ENCODE data around the gene MACROD1. TPM values are rescaled to one million over a fixed set of nuclear protein-coding genes. Genes with fewer than 3 reads are reported as not detected.
A peak's percentile ranks its signal among the peaks of the same experiment; 100 is the strongest.

The MACROD1 gene
- total RNA-seq, 1 donor from 2014 or later = 39.4 TPM

DNA sequence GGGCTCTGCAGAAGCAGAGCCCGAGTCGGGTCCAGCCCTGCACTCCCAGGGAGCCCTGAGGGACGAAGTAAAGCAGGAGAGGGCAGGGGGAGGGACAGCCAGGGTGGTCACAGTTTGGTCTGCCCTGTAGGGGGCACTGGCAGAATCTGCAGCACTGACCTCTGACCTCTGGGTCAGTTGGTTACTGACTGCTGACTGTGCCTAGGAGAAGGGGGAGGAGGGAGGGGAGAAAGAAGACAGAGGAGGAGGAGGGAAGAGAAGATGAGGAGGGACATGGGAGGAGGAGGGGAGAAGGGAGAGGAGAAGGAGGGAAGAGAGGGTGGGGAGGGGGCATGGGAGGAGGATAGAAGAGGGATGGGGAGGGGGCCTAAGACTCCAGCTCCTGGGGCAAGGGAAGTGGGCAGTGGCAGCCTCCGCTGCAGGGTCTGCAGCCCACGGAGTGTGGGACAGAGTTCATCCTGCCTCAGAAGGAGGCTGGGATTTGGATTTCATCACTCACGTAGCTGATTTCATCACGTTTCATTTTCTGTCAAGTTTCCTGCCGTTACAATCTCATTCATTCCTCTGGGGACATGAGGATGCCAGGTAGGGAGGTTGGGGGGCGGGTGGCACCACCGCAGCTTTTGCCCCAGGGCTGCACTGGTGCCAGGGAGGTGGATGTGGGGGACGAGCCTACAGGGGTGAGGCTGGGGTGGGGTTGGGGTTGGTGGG lies 75.0 kb downstream of the MACROD1 start:
- H3K4me1 Mint-ChIP-seq = peaks cover 24% of the 10 kb centered on the region
- TF ChIP-seq, protein P1, sequence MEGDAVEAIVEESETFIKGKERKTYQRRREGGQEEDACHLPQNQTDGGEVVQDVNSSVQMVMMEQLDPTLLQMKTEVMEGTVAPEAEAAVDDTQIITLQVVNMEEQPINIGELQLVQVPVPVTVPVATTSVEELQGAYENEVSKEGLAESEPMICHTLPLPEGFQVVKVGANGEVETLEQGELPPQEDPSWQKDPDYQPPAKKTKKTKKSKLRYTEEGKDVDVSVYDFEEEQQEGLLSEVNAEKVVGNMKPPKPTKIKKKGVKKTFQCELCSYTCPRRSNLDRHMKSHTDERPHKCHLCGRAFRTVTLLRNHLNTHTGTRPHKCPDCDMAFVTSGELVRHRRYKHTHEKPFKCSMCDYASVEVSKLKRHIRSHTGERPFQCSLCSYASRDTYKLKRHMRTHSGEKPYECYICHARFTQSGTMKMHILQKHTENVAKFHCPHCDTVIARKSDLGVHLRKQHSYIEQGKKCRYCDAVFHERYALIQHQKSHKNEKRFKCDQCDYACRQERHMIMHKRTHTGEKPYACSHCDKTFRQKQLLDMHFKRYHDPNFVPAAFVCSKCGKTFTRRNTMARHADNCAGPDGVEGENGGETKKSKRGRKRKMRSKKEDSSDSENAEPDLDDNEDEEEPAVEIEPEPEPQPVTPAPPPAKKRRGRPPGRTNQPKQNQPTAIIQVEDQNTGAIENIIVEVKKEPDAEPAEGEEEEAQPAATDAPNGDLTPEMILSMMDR (IDR thresholded peaks at IDR 0.05; ENCODE audit: unreplicated experiment) = no peak
- peak overlapping the region; percentile 30 for H3K27ac Mint-ChIP-seq
- no peaks in the 10 kb centered on the region for H3K27me3 Mint-ChIP-seq (ENCODE audit: low read depth)
- H3K36me3 Mint-ChIP-seq = no peaks in the 10 kb centered on the region
- DNase-seq (ENCODE audit: low spot score in 2 of 2, unreplicated experiment in 2 of 2) = no peak
- H3K4me3 Mint-ChIP-seq = no peak overlapping the region
- no peaks in the 10 kb centered on the region for H3K9me3 Mint-ChIP-seq

DNA sequence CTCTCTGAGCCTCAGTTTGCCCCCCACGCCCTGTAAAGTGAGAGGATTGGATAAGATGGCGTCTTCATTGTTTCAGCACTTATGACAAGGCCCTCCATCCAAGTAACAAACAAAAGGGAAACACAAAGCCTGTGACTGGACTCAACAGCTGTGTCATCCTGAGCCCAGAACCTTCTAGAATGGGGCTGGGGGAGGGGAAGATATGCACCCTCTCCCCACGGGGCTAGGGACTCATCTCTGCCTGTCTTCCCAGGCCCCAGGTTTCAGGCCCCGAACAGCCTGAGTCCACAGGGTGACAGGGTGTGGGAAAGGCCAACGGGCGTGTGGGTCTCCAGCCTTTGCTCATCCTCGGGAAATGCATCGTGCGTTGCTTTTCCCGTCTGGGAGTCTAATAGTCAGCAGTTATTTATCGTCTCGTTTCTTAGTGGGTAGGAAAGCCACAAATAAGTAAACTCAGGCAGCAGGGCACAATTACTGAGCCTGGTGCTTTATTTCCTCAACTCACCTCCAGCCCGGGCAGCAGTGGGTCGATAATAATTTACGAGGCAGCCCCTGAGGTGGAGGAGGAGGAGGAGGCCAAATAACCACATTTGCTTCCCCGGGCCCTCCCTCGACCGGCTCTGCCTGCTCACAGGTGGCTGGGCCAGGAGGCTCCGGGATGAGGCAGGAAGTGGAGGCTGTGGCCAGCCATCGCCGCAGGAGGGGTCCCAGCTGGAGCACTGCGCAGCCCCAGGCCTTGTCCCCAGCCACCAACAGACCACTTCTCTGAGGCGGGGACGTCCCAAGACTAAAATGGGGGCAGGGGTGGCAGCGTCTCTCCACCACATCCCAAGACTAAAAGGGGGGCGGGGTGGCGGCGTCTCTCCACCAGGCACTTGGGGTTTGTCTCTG lies 75.8 kb downstream of the MACROD1 start:
- Mint-ChIP-seq H3K27ac (no peak overlapping the region), H3K4me3 (no peak overlapping the region), H3K27me3 (ENCODE audit: low read depth) (no peaks in the 10 kb centered on the region), H3K9me3 (no peaks in the 10 kb centered on the region), H3K4me1 (peaks cover 21% of the 10 kb centered on the region), H3K36me3 (no peaks in the 10 kb centered on the region)
- TF ChIP-seq, protein P1 (IDR thresholded peaks at IDR 0.05; ENCODE audit: unreplicated experiment) = no peak
- DNase-seq (ENCODE audit: low spot score in 2 of 2, unreplicated experiment in 2 of 2) = no peak

DNA sequence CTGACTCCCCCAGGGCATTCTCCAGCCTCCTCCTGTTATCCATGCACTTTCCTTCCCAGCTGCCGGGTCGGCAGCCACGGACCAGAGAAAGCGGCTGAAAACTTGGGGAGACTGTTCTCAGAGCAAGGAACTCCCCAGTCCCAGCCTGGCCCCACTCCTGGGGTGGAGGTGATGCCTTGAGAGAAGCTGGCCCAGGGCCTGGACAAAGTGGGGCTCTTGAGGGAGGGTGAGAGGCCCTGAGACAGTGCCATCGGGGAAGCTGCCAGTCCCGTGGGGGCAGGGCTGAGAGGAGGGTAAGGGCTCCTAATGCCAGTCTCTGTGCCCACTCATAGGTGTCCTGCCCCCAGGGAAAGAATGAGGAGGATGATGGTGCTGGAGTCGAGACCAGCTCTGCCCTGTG lies 76.4 kb downstream of the MACROD1 start:
- TF ChIP-seq, protein P1 (IDR thresholded peaks at IDR 0.05; ENCODE audit: unreplicated experiment) = no peak
- H3K9me3 Mint-ChIP-seq = no peaks in the 10 kb centered on the region
- no peak overlapping the region for H3K4me3 Mint-ChIP-seq
- H3K27ac Mint-ChIP-seq = no peak overlapping the region
- H3K27me3 Mint-ChIP-seq (ENCODE audit: low read depth) = no peaks in the 10 kb centered on the region
- H3K4me1 Mint-ChIP-seq = peaks cover 15% of the 10 kb centered on the region
- H3K36me3 Mint-ChIP-seq = no peaks in the 10 kb centered on the region
- no peak for DNase-seq (ENCODE audit: low spot score in 2 of 2, unreplicated experiment in 2 of 2)

DNA sequence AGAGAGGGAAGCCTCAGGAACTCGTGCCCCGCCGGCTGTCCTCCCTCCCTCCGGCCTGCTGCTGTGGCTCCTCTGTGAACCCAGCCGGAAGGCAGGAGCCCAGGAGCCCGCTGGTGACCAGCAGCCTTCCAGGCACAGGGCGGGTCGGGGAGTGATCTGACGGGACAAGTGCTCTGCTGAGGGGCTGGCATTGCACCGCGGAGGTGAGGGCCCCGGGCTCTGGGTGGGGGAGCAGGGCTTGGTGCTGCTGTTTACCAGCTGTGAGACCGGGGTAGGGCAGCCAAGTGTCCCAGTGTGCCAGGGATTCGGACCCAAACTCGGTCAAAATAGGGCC lies 76.9 kb downstream of the MACROD1 start:
- Mint-ChIP-seq H3K4me1 (peaks cover 15% of the 10 kb centered on the region), H3K36me3 (no peaks in the 10 kb centered on the region), H3K27me3 (ENCODE audit: low read depth) (no peaks in the 10 kb centered on the region), H3K4me3 (no peak overlapping the region), H3K9me3 (no peaks in the 10 kb centered on the region), H3K27ac (no peak overlapping the region)
- TF ChIP-seq, protein P1 (IDR thresholded peaks at IDR 0.05; ENCODE audit: unreplicated experiment) = no peak
- no peak for DNase-seq (ENCODE audit: low spot score in 2 of 2, unreplicated experiment in 2 of 2)

DNA sequence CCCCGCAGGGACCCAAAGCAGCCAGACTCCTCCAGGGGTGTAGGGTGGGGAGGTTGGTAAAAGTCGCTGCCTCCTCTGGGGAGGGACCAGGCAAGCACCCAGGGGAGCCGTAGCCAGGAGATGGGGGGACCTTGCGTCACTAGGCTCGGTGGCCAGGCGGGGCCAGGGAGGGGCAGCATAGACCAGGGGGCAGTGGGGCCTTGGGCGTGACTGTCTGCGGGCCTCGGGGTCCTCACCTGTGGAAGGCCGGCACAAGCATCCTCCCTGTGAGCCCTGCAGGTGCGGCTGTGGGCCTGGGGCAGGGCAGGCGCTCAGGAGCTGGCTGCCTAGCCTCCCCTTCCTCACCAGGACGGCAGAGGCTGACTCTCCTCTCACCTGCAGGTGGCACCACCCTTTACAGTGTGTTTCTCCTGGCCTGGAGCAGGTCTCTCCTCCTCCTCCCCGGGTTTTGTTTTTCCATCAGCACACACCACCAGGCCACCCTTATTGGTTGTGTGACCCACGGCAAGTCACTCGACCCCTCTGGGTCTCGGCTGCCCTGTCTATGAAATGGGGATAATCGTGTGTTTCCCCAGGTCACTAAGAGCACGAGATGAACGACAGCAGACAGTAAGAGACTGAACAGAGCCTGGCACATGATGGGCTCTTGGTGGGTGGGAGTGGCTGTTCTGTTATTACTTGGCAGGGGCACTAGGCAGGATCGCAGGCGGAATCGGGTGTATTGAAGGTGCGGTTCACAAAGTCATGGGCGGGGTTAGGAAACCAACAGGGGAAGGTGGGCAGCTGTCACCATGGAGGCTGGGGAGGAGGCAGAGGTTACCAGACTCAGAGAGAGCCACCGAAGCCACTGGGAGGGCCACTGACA lies 77.5 kb downstream of the MACROD1 start:
- no peaks in the 10 kb centered on the region for H3K9me3 Mint-ChIP-seq
- H3K27ac Mint-ChIP-seq = no peak overlapping the region
- no peak overlapping the region for H3K4me3 Mint-ChIP-seq
- H3K4me1 Mint-ChIP-seq = peaks cover 15% of the 10 kb centered on the region
- no peaks in the 10 kb centered on the region for H3K36me3 Mint-ChIP-seq
- DNase-seq (ENCODE audit: low spot score in 2 of 2, unreplicated experiment in 2 of 2) = no peak
- no peaks in the 10 kb centered on the region for H3K27me3 Mint-ChIP-seq (ENCODE audit: low read depth)
- TF ChIP-seq, protein P1 (IDR thresholded peaks at IDR 0.05; ENCODE audit: unreplicated experiment) = no peak

All from mesothelial cell of epicardium (in vitro differentiated cells).